Heart left ventricle (tissue), 13 donors: ENCODE measurements around the gene TTC31.

Experiments
- CTCF ChIP-seq, 12 donors: fragments of 200-600 bp; sonication (generic) in 4 of 12; IDR thresholded peaks; one replicate each; pipeline versions ENCODE4 v1.5.0 to v1.8.0; 2018 to 2022; ENCODE audit warnings: antibody characterized with exemption in 12 of 12, mild to moderate bottlenecking in 5 of 12
- POLR2A ChIP-seq, 2 donors: fragments of 450-650 bp; IDR thresholded peaks; one replicate each; pipeline ENCODE4 v1.6.1; 2017; ENCODE audit warnings: antibody characterized with exemption in 2 of 2, mild to moderate bottlenecking in 2 of 2, moderate library complexity in 2 of 2
- donor health status: ischemic (EF 13 %, LVEDD 7.1; RV severe dilation, severe dysfunction).
- donor health status: DM: no; HTN: yes; CAD: no.
- donor health status: DM: no; HTN: no; CAD: no.
- donor health status: ischemic (EF 25% LVEDD 6.9; RV normal size, moderate dysfunction).
- donor health status: ischemic (EF 25% LVEDD 5.7; RV mildly dilated, moderate dysfunction).
- donor health status: ischemic (EF 35%, LVEDD 5.7; RV mildly dilated, moderate dysfunction).
- donor health status: nonischemic (EF 11% LVEDD 7.7; RV severe dilation, severe dysfunction).
- donor health status: DM: yes; HTN: yes; CAD: no.
- donor health status: PGD.
- donor health status: ischemic (EF 29% LVEDD 5.4; RV normal size, mild dysfunction).
- donor health status: nonischemic (EF 23%, LVEDD 6.1; RV moderate dilation, normal function).

- TF ChIP-seq CTCF (IDR thresholded peaks at IDR 0.05) (no peak), POLR2A (IDR thresholded peaks at IDR 0.05) (no peak)
Observed at GRCh38 chr2:74488643-74489481, 6.0 kb downstream of the TTC31 start.
